GM18868 (cell line): Measurements from ENCODE around the gene NTRK3.

ENCODE experiments used
- ATAC-seq: cut with Tn5 transposase; IDR thresholded peaks from one replicate; pipeline ENCODE4 v1.9.1; 2021; ENCODE audit warnings: mild to moderate bottlenecking, moderate library complexity; ENCODE audit not compliant: unreplicated experiment

NTRK3 gene

GRCh38 chr15:88006146-88006545 lies 250.4 kb downstream of the NTRK3 start:
- ATAC-seq = no peak

GRCh38 chr15:88004399-88004798 lies 252.1 kb downstream of the NTRK3 start:
- ATAC-seq = no peak

DNA sequence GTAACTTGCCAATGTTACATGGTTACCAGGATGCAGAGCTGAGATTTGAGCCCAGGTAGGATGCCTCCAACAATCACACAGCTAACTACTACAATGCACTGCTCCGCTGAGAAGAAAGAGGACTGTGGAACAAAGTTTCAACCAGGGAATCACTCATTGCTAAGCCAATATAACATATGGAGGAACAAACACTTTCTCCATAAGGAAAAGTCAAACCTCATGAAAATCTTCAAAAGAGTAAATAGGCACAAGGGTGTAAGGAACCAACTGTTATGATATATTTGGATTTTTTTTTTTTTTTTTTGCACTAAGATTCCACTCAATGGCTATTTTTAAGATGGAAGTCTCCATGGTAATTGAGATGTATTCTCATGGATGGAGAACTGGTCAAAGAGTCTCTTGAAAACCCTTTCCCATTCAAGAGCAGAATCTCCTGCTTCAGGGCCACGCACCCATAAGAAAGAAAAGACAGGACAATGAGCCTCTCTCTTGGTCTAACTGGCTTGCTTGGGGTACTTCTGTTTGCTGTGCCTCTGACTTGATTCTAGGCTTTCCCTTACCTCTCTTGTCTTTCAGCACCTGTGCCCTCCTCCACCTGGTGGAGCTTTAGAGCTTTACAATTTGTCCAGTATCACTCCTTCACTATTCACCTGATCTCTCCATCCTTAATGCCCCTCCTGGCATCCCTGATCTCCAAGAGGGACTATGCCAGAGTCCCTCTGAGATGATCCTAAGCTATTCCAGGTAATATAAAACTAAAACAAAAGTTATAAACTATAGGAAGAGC lies 252.8 kb downstream of the NTRK3 start:
- ATAC-seq = no peak

DNA sequence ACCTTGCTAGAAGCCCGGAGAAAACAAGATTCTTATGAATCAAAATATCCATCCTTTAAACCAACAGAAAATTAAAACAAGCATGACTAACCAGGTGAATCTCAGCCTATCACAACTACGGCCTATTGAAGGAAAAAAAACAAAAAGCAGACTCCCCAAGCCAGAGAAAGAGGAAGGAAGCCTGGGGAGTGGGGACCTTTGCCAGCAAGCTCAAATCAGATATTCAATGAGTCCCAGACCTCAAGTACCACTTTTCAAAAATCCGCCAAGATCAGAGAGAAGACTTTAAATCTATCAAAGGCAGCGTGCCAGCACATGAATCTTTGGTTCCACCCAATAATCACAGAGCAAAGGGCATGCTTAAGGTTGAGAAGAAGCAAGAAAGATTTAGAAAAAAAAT lies 253.8 kb downstream of the NTRK3 start:
- ATAC-seq = no peak

GRCh38 chr15:87998630-87999029 lies 257.9 kb downstream of the NTRK3 start:
- ATAC-seq = no peak

GRCh38 chr15:87986776-87987175 lies 269.8 kb downstream of the NTRK3 start:
- ATAC-seq = no peak

DNA sequence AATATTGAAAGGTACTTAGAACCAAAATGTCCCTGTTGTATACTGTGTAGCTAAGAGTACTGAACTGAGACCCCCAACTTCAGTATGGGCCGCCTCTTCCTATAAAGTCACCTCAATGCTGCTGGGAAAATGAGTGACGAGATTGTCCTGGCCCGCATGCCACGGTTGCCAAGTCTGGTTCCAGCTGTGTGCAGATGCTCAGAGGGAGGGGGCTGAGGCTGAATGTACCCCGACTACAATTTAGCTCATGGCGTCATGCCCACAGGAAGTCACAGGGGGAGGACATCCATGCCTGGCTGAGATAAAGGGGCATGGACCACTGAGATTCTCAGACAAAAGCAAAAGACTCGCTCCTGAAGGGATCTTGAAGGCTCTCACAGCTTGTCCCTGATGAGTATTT lies 271.1 kb downstream of the NTRK3 start:
- ATAC-seq = no peak

- ATAC-seq = no peak
Measured at GRCh38 chr15:87981969-87982368, 274.6 kb downstream of the NTRK3 start.

- no peak for ATAC-seq
Measured at GRCh38 chr15:87977907-87978306, 278.6 kb downstream of the NTRK3 start.

DNA sequence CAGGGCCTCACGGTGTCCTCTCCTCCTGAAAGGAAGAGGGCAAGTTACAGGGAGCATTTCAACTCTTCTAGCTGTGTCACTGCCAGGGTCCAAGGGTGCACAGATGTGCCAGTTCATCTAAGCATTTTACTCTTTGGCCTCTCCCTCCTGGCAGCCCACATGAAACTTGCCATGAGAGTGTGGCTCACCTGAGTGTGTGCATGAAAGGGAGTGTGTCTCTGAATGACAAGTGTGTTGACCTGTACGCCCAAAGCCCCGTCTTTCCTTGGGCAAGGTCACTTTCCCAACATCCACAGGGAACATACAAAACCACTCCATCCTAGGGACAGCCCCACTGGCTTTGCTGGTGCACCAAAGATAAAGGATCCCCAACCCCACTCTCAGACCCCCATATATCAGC lies 280.0 kb downstream of the NTRK3 start:
- no peak for ATAC-seq

- no peak for ATAC-seq
Measured at GRCh38 chr15:87973501-87974215, 282.9 kb downstream of the NTRK3 start.

GRCh38 chr15:87971076-87971475 lies 285.5 kb downstream of the NTRK3 start:
- ATAC-seq = no peak

GRCh38 chr15:87967951-87968350 lies 288.6 kb downstream of the NTRK3 start:
- ATAC-seq = no peak

DNA sequence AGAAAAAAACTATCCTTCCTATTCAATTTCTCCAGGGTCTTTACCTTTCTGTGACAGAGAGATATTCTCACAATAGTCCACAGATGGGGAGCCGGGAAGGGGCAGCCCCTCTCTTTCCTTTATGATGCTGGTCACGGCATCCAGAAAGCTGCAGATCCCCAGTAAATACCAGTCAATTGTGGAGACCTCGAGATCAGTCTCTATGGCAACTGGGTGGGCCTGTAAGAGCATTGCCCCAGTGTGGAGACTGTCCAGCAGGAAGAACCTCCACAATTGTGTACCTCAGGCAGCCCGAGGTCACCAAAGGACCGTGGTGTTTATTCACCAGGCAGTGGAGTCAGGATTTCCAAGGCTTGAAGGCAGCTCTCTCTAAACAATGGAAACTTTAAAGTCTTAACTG lies 291.2 kb downstream of the NTRK3 start:
- no peak for ATAC-seq

- ATAC-seq = no peak
Measured at GRCh38 chr15:87962428-87962827, 294.1 kb downstream of the NTRK3 start.

DNA sequence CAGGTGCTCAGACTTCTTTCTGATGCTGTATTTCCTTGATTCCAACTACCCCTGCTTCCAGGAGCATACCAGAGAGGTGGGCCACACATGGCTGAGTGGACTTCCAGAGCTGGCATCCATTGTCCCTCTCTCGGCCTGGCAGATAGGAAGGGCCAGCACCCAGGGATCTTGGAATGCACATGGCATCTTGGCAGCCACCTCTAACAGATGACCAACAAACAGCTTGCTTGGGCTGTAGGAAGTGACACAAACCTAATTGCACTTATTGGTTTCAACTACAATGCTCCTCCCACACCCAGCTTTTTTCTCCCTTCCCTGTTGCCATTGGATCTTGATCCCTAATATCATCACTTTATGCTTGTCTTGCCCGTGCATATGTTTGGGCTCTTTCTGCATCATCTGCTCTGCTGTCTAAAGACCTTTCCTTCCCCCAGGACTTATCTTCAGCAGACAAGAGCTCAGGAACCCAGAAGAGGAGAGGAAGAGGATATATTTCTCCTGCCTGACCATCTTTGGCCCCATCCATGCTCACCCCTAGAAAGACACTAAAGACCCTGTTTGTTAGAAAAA lies 294.6 kb downstream of the NTRK3 start:
- ATAC-seq = no peak

- no peak for ATAC-seq
Measured at GRCh38 chr15:87959662-87960061, 296.9 kb downstream of the NTRK3 start.

- ATAC-seq = no peak
Measured at GRCh38 chr15:87959080-87959479, 297.5 kb downstream of the NTRK3 start.

- ATAC-seq = no peak
Measured at GRCh38 chr15:87955284-87955909, 301.1 kb downstream of the NTRK3 start.

DNA sequence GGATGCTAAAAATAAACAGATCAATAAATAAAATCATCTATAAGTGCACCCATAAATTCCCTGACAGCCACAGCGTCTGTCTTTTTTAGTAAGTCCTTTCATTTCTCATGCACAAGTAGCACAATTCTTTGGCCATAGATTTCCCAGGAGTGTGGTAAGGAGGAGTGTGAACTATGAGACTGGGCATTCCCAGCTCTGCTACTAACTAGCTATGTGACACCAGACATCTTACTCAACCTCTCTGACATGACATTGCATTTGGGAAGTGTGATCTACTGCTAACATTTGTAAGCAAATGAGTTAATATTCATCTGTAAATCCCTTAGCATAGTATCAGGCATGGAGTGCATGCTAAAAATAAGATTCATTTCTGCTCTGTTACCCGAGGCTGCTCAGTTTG lies 301.7 kb downstream of the NTRK3 start:
- ATAC-seq = no peak

DNA sequence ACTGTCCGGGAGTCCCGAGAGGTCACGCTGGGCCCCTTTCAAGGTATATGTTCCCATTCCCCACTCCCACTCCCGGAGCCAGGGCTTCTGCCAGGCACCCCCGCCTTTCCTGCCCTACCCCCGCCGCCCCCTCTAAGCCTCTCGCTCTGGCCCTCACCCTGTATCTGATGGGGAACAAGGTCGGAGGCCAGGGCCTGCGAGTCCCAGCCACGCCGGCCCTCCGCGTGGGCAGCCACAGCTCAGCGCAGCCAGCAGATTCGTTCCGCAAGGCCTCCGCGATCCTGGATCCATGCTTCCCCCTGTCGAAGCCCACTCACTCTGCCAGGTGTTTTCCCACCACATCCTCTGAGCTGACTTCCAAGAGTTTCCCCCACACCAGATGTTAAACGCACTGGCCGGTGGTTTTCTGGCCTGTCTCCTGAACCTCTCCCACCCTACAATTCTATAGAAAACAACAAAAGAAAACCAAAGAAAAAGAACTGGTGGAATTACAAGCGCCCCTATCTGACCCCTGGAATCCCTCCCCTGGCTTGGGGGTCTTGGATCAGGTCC lies 303.7 kb downstream of the NTRK3 start:
- no peak for ATAC-seq
